Breast epithelium (tissue), 4 donors: Measurements from ENCODE around the gene DCLK1. TPM values are rescaled to one million over a fixed set of nuclear protein-coding genes. Genes with fewer than 3 reads are reported as not detected.

Experiments
- DNase-seq, 2 donors: peaks; one replicate each; pipeline ENCODE4 v3.0.0-alpha.2; 2019; ENCODE audit warnings: low spot score in 2 of 2
- H3K27ac ChIP-seq, 2 donors: fragments of 200-600 bp; sonication (generic) in 1 of 2; one replicate each; pipeline ENCODE4 v1.5.1; 2016 to 2019; ENCODE audit warnings: mild to moderate bottlenecking in 1 of 2
- H3K27me3 ChIP-seq, 2 donors: fragments of 200-600 bp; sonication (generic) in 1 of 2; one replicate each; pipeline versions ENCODE4 v1.5.1 to v1.6.0; 2017 to 2019; ENCODE audit warnings: control low read depth in 1 of 2, mild to moderate bottlenecking in 1 of 2
- H3K36me3 ChIP-seq: fragments of 200-600 bp; one replicate; pipeline ENCODE4 v1.5.1; 2019
- H3K4me1 ChIP-seq, 2 donors: fragments of 200-600 bp; sonication (generic); one replicate each; pipeline ENCODE4 v1.5.1; 2016 to 2019; ENCODE audit warnings: control low read depth in 1 of 2
- H3K4me3 ChIP-seq, 3 donors: fragments of 200-600 bp; sonication (generic); 1 replicate in 2 of 3; 2 replicates in 1 of 3; pipeline ENCODE4 v1.5.1; 2016 to 2019; ENCODE audit warnings: mild to moderate bottlenecking in 3 of 3, moderate library complexity in 2 of 3
- H3K9me3 ChIP-seq, 2 donors: fragments of 200-600 bp; sonication (generic) in 1 of 2; one replicate each; pipeline ENCODE4 v1.5.1; 2016 to 2019; ENCODE audit warnings: control low read depth in 1 of 2
- CTCF ChIP-seq, 3 donors: fragments of 450-650 bp; IDR thresholded peaks; one replicate each; pipeline ENCODE4 v1.5.1; 2016 to 2017; ENCODE audit warnings: antibody characterized with exemption in 3 of 3, mild to moderate bottlenecking in 3 of 3, moderate library complexity in 3 of 3
- POLR2A ChIP-seq: fragments of 450-650 bp; IDR thresholded peaks from one replicate; pipeline ENCODE4 v1.6.1; 2016; ENCODE audit warnings: antibody characterized with exemption, mild to moderate bottlenecking, moderate library complexity
- POLR2AphosphoS5 ChIP-seq, 3 donors: sonication (generic); formaldehyde crosslinking; IDR thresholded peaks; one replicate each; pipeline ENCODE4 v1.6.1; 2017; ENCODE audit warnings: antibody characterized with exemption in 3 of 3
- intact Hi-C: fragments of 100-400 bp; cut with DNase I; formaldehyde crosslinking; loops from one replicate; pipeline ENCODE4 v1.15.1; 2023; ENCODE audit warnings: low total_unique reads
- total RNA-seq, 3 donors: library from RNA; depleted of rRNA; stranded (reverse); fragments of >200 nt; gene quantifications; one replicate each; pipeline ENCODE4 v1.1.0, GENCODE V29; 2016

DCLK1 gene
- total RNA-seq, 3 donors from 2014 or later, result 21.2 to 158 (median 28.2) TPM

DNA sequence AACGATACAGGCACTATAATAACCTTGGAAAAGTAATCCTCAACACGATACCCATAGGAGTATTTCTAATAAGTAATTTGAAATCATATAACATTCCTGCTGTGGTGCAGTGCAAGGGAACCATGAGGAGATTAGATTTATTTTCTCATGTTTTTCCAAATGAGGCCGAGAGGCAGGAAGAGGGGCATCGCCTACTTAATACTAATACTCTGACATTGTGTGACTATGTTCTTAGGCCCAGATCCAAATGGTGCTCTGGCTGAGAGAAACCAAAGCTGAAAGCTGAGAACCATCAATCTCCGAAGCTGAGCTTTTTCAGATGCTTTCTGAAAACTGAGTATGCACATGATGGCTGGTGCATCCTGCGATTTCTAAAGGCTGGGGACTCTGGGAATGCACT is 406.7 kb downstream of the DCLK1 start:
- DNase-seq, result no peak
- Histone ChIP-seq H3K27me3 (no peaks in the 10 kb centered on the region), H3K4me3 (no peak overlapping the region), H3K36me3 (no peaks in the 10 kb centered on the region), H3K9me3 (no peaks in the 10 kb centered on the region), H3K27ac (peak overlapping the region in 1 of 2 donors; percentile 70), H3K4me1 (no peaks in the 10 kb centered on the region)
- intact Hi-C loops, result no loop called here
- TF ChIP-seq POLR2A (no peak), CTCF (IDR thresholded peaks at IDR 0.05) (no peak), POLR2AphosphoS5 (IDR thresholded peaks at IDR 0.05) (no peak)

DNA sequence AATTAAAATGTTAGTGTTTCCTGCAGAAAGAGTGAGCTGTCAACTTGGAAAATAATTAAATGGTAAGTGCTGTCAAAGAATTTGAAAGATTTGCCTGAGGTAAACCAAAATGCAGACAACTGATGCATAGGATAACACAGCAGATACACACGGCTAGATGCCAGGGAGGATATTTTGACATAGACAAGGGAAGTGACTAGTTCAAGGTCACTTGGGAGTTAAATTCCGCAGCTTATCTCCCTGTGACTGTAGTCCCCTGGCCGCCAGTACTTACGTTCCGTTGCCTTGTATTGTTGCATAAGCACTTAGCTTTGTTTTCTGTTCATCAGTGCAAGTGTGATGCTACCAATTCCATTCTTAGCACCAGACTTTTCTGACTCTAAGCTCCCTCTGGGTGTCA is 407.4 kb downstream of the DCLK1 start:
- Histone ChIP-seq H3K27ac (peak overlapping the region in 1 of 2 donors; percentile 70), H3K36me3 (no peaks in the 10 kb centered on the region), H3K27me3 (no peaks in the 10 kb centered on the region), H3K9me3 (no peaks in the 10 kb centered on the region), H3K4me1 (no peaks in the 10 kb centered on the region), H3K4me3 (no peak overlapping the region)
- intact Hi-C loops, result no loop called here
- TF ChIP-seq CTCF (IDR thresholded peaks at IDR 0.05), result no peak
- TF ChIP-seq POLR2A, result no peak
- no peak for TF ChIP-seq POLR2AphosphoS5 (IDR thresholded peaks at IDR 0.05)
- DNase-seq, result no peak

GRCh38 chr13:35723053-35723461 is 408.1 kb downstream of the DCLK1 start:
- peak in 2 of 3 donors; percentile 33 to 44 for TF ChIP-seq POLR2AphosphoS5 (IDR thresholded peaks at IDR 0.05)
- TF ChIP-seq CTCF (IDR thresholded peaks at IDR 0.05), result no peak
- Histone ChIP-seq H3K4me3 (no peak overlapping the region), H3K27ac (peak overlapping the region; percentile 6 to 75), H3K4me1 (no peaks in the 10 kb centered on the region), H3K27me3 (no peaks in the 10 kb centered on the region), H3K9me3 (no peaks in the 10 kb centered on the region), H3K36me3 (no peaks in the 10 kb centered on the region)
- no peak for DNase-seq
- intact Hi-C loops, result no loop called here

GRCh38 chr13:35722458-35723052 is 408.6 kb downstream of the DCLK1 start:
- TF ChIP-seq CTCF (IDR thresholded peaks at IDR 0.05) (no peak), POLR2A (no peak), POLR2AphosphoS5 (IDR thresholded peaks at IDR 0.05) (no peak)
- no peaks in the 10 kb centered on the region for H3K27me3 ChIP-seq
- no peak for DNase-seq
- no peak overlapping the region for H3K4me3 ChIP-seq
- H3K27ac ChIP-seq, result peak overlapping the region; percentile 31 to 75
- no peaks in the 10 kb centered on the region for H3K36me3 ChIP-seq
- H3K4me1 ChIP-seq, result no peaks in the 10 kb centered on the region
- H3K9me3 ChIP-seq, result no peaks in the 10 kb centered on the region
- intact Hi-C loops, result no loop called here

DNA sequence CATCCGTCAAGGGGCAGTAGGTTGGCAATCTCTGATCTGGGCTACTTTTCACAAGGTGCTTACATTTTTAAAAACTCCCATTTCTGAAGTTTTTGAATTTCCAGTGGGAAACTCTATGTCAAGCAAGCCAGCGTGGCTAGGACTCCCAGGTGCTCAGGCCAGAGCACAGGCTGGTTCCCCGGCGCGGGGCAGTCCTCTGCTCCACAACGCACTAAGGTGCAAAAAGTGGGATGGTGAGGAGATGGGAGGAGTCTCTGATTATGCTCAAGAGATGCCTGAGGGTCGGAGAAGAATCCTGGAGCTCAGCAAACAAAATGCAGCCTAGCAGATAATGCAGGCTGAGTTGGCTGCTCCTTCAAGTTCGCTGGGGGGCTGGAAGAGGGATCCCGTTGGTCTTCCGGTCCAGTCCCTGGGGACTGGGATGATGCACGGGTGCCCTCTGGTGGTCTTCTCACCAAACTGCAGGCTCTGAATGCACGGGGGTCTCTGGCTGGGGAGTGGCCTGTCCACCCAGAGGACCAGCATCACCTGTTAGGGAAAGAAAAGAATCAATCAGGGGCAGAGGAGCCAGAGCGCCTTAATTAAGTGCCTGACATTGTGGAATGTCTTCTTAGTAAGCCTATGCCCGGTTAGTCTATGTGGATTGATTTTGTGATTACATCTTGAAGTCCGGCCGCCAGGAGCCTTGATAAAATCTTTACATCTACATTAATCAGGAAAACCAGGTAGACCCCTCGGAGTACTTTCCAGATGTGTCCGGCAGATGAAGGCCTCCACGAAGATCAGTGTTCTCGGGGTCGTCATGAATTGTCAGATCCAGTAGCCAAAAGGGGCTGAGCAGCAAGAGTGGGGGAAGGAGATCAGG is 410.3 kb downstream of the DCLK1 start:
- Histone ChIP-seq H3K4me1 (no peaks in the 10 kb centered on the region), H3K27me3 (no peaks in the 10 kb centered on the region), H3K9me3 (no peaks in the 10 kb centered on the region), H3K36me3 (no peaks in the 10 kb centered on the region), H3K27ac (peak overlapping the region in 1 of 2 donors; percentile 75), H3K4me3 (peak overlapping the region in 2 of 3 donors; percentile 31 to 56)
- DNase-seq, result no peak
- TF ChIP-seq POLR2AphosphoS5 (IDR thresholded peaks at IDR 0.05) (peak in 1 of 3 donors; percentile 16), CTCF (IDR thresholded peaks at IDR 0.05) (peak; percentile 63 to 87 (median 80)), POLR2A (no peak)
- intact Hi-C loops, result no loop called here
